HL-60 (cell line): Measurements from ENCODE around the gene ROR1.
A peak's percentile ranks its signal among the peaks of the same experiment; 100 is the strongest.

Experiments used
- DNase-seq, 2 experiments: peaks; one replicate each; pipeline ENCODE4 v3.0.0-alpha.2; 2010 to 2020; ENCODE audit warnings: low read depth in 1 of 2, low spot score in 1 of 2
- H3K27ac ChIP-seq: fragments of 250-450 bp; sonication (Bioruptor Pico); replicated peaks from 2 replicates; pipeline ENCODE4 v1.5.1; 2020; ENCODE audit warnings: mild to moderate bottlenecking, moderate library complexity
- H3K27me3 ChIP-seq: fragments of 250-450 bp; sonication (Bioruptor Pico); 2 replicates; pipeline ENCODE4 v1.5.1; 2021; ENCODE audit warnings: mild to moderate bottlenecking, moderate library complexity; ENCODE audit not compliant: insufficient read depth, poor library complexity, severe bottlenecking
- H3K4me3 ChIP-seq: replicated peaks from 2 replicates; pipeline ENCODE4 v1.5.1; 2011; ENCODE audit warnings: mild to moderate bottlenecking, control low read depth, low read length; ENCODE audit not compliant: insufficient read depth
- GABPA ChIP-seq: IDR thresholded peaks from 2 replicates; pipeline ENCODE4 v1.6.1; 2012; ENCODE audit warnings: low read depth
- POLR2AphosphoS5 ChIP-seq: IDR thresholded peaks from 2 replicates; pipeline ENCODE4 v1.6.1; 2012; ENCODE audit warnings: low read depth
- REST ChIP-seq: IDR thresholded peaks from 2 replicates; pipeline ENCODE4 v1.6.1; 2012; ENCODE audit warnings: low read depth; ENCODE audit not compliant: insufficient replicate concordance
- SPI1 ChIP-seq: IDR thresholded peaks from 2 replicates; pipeline ENCODE4 v1.6.1; 2012; ENCODE audit warnings: low read depth, mild to moderate bottlenecking, borderline replicate concordance
- TF ChIP-seq, protein P1 (sequence below): IDR thresholded peaks from one replicate; pipeline ENCODE4 v1.5.1; 2011; ENCODE audit warnings: low read length, control low read depth, inconsistent platforms; ENCODE audit not compliant: insufficient read depth

Gene ROR1

GRCh38 chr1:64194168-64195080 is 420.6 kb downstream of the ROR1 start:
- peak in 1 of 2 experiments; percentile 7 for DNase-seq
- no peaks in the 10 kb centered on the region for H3K27me3 ChIP-seq
- no peak overlapping the region for H3K4me3 ChIP-seq
- no peak overlapping the region for H3K27ac ChIP-seq
- TF ChIP-seq SPI1, result no peak
- no peak for TF ChIP-seq POLR2AphosphoS5
- TF ChIP-seq REST, result no peak
- no peak for TF ChIP-seq GABPA
- TF ChIP-seq, protein P1, sequence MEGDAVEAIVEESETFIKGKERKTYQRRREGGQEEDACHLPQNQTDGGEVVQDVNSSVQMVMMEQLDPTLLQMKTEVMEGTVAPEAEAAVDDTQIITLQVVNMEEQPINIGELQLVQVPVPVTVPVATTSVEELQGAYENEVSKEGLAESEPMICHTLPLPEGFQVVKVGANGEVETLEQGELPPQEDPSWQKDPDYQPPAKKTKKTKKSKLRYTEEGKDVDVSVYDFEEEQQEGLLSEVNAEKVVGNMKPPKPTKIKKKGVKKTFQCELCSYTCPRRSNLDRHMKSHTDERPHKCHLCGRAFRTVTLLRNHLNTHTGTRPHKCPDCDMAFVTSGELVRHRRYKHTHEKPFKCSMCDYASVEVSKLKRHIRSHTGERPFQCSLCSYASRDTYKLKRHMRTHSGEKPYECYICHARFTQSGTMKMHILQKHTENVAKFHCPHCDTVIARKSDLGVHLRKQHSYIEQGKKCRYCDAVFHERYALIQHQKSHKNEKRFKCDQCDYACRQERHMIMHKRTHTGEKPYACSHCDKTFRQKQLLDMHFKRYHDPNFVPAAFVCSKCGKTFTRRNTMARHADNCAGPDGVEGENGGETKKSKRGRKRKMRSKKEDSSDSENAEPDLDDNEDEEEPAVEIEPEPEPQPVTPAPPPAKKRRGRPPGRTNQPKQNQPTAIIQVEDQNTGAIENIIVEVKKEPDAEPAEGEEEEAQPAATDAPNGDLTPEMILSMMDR, result no peak

GRCh38 chr1:64195081-64195395 is 421.2 kb downstream of the ROR1 start:
- DNase-seq, result no peak
- Histone ChIP-seq H3K27ac (no peak overlapping the region), H3K4me3 (no peak overlapping the region), H3K27me3 (no peaks in the 10 kb centered on the region)
- TF ChIP-seq POLR2AphosphoS5 (no peak), SPI1 (no peak)
- TF ChIP-seq, protein P1, result no peak

GRCh38 chr1:64196074-64196870 is 422.5 kb downstream of the ROR1 start:
- DNase-seq, result no peak
- no peak overlapping the region for H3K4me3 ChIP-seq
- TF ChIP-seq REST (no peak), POLR2AphosphoS5 (no peak), SPI1 (no peak), GABPA (no peak)
- TF ChIP-seq, protein P1, result no peak
- no peaks in the 10 kb centered on the region for H3K27me3 ChIP-seq
- H3K27ac ChIP-seq, result no peak overlapping the region
